ENCODE results near the gene TMEM200A. TPM values are rescaled to one million over a fixed set of nuclear protein-coding genes. Genes with fewer than 3 reads are reported as not detected.

The TMEM200A gene
- total and polyA plus RNA-seq, 2 of the 8 experiments (the other 6 are each of a cell fraction or from before 2014, with no cell fraction given), result 6.2 to 13.9 TPM

DNA sequence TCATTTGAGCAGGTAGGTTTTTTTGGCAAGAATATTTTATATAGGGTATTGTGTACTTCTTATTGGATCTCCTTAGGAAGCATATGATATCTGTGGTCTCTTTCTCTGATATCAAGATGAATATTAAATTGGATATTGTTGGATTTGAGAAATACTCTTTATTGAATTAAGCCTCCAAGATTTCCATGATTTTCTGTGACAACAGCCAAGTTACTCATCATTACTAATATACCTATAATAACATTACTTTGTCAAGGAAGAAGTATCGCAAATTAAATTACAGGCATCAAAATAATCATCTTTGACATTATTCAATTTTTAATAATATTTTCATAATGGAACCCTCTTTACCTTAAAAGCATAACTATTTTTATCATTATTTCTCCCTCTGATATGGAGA, 86.5 kb downstream of the TMEM200A start:
- Histone ChIP-seq H2BK12ac (ENCODE audit: low read depth, low read length) (no peak overlapping the region), H3K9ac (replicated peaks in 1 of 4; ENCODE audit: extremely low read depth in 1 of 4, low read depth in 3 of 4, low read length in 3 of 4) (no peak overlapping the region), H3K4me3 (ENCODE audit: extremely low read depth in 1 of 4, insufficient read depth in 2 of 4, low read depth in 3 of 4, low read length in 4 of 4) (no peak overlapping the region), H3K14ac (ENCODE audit: insufficient read length) (no peak overlapping the region), H4K91ac (replicated peaks; ENCODE audit: insufficient read length, low read length) (no peak overlapping the region), H2BK20ac (ENCODE audit: low read length) (no peak overlapping the region), H4K20me1 (replicated peaks in 1 of 2; ENCODE audit: control insufficient read depth in 1 of 2, insufficient read depth in 2 of 2, low read length in 2 of 2) (no peaks in the 10 kb centered on the region), H3K9me3 (ENCODE audit: insufficient read depth in 2 of 2, low read depth in 1 of 2, low read length in 1 of 2) (no peaks in the 10 kb centered on the region), H3K4me2 (ENCODE audit: insufficient read depth in 1 of 2, low read depth in 2 of 2, low read length in 2 of 2) (no peak overlapping the region), H3K56ac (replicated peaks; ENCODE audit: insufficient read length, low read depth, low read length) (no peak overlapping the region), H3K79me1 (ENCODE audit: low read depth, low read length) (no peaks in the 10 kb centered on the region), H3K23me2 (ENCODE audit: low read depth, low read length) (no peaks in the 10 kb centered on the region), H2BK5ac (ENCODE audit: low read depth, low read length) (no peak overlapping the region), H3K23ac (ENCODE audit: insufficient read length) (no peak overlapping the region), H2BK120ac (replicated peaks; ENCODE audit: low read depth, low read length) (no peak overlapping the region), H4K5ac (ENCODE audit: insufficient read length, low read depth, low read length) (no peak overlapping the region), H3K27ac (ENCODE audit: low read depth, low read length) (no peak overlapping the region), H3K4ac (replicated peaks; ENCODE audit: insufficient read length, low read depth, low read length) (no peak overlapping the region), H4K8ac (ENCODE audit: extremely low read depth, insufficient read depth, low read length) (no peak overlapping the region), H2AK5ac (ENCODE audit: low read depth, low read length) (no peak overlapping the region), H2AFZ (ENCODE audit: low read length) (no peak overlapping the region), H2BK15ac (ENCODE audit: low read length) (no peak overlapping the region), H3K18ac (ENCODE audit: extremely low read depth, low read length) (no peak overlapping the region), H3K79me2 (ENCODE audit: control insufficient read depth in 1 of 2, insufficient read depth in 2 of 2, low read length in 2 of 2) (no peaks in the 10 kb centered on the region), H3K27me3 (replicated peaks in 1 of 4; ENCODE audit: control insufficient read depth in 3 of 4, extremely low read depth in 1 of 4, insufficient read depth in 3 of 4, low read length in 3 of 4) (no peaks in the 10 kb centered on the region), H3K36me3 (ENCODE audit: control insufficient read depth in 2 of 4, insufficient read depth in 4 of 4, low read length in 3 of 4) (no peaks in the 10 kb centered on the region), H3K4me1 (replicated peaks in 1 of 4; ENCODE audit: control insufficient read depth in 3 of 4, insufficient read depth in 4 of 4, low read length in 3 of 4) (no peaks in the 10 kb centered on the region)
- WGBS, 2 experiments (ENCODE audit: extremely low coverage in 1 of 2, insufficient coverage in 1 of 2, insufficient read length in 1 of 2, insufficient replicate concordance in 2 of 2, low coverage in 1 of 2, low lambda C conversion rate in 2 of 2, missing lambda C conversion rate in 1 of 2), result 97% methylated on average over 1 of the region's 1 CpG; no CpG with 5 or more reads in 1 of the 2 experiments
- FAIRE-seq, result no peak
- POLR2A ChIA-PET (ENCODE audit: partially characterized antibody), result no interaction called here
- TF ChIP-seq SAP30 (IDR thresholded peaks at IDR 0.05; ENCODE audit: insufficient read depth, insufficient replicate concordance, low read length) (no peak), RBBP5 (IDR thresholded peaks at IDR 0.05; ENCODE audit: borderline replicate concordance, low read depth, low read length) (no peak), HDAC2 (IDR thresholded peaks at IDR 0.05; ENCODE audit: borderline replicate concordance in 1 of 2, low read depth in 2 of 2, low read length in 2 of 2) (no peak), ZNF274 (IDR thresholded peaks at IDR 0.05; ENCODE audit: borderline replicate concordance, extremely low read depth, low read length) (no peak), PHF8 (conservative IDR thresholded peaks at IDR 0.05; ENCODE audit: low read depth, low read length) (no peak), SUZ12 (IDR thresholded peaks at IDR 0.05; ENCODE audit: low read length) (no peak), RNF2 (IDR thresholded peaks at IDR 0.05; ENCODE audit: borderline replicate concordance, low read depth, low read length, missing control alignments, poor library complexity, severe bottlenecking) (no peak)
- TF ChIP-seq, protein P1, sequence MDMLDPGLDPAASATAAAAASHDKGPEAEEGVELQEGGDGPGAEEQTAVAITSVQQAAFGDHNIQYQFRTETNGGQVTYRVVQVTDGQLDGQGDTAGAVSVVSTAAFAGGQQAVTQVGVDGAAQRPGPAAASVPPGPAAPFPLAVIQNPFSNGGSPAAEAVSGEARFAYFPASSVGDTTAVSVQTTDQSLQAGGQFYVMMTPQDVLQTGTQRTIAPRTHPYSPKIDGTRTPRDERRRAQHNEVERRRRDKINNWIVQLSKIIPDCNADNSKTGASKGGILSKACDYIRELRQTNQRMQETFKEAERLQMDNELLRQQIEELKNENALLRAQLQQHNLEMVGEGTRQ (IDR thresholded peaks at IDR 0.05; ENCODE audit: low read length), result no peak
- TF ChIP-seq, protein P2, sequence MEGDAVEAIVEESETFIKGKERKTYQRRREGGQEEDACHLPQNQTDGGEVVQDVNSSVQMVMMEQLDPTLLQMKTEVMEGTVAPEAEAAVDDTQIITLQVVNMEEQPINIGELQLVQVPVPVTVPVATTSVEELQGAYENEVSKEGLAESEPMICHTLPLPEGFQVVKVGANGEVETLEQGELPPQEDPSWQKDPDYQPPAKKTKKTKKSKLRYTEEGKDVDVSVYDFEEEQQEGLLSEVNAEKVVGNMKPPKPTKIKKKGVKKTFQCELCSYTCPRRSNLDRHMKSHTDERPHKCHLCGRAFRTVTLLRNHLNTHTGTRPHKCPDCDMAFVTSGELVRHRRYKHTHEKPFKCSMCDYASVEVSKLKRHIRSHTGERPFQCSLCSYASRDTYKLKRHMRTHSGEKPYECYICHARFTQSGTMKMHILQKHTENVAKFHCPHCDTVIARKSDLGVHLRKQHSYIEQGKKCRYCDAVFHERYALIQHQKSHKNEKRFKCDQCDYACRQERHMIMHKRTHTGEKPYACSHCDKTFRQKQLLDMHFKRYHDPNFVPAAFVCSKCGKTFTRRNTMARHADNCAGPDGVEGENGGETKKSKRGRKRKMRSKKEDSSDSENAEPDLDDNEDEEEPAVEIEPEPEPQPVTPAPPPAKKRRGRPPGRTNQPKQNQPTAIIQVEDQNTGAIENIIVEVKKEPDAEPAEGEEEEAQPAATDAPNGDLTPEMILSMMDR (IDR thresholded peaks at IDR 0.05; ENCODE audit: control extremely low read depth in 1 of 3, insufficient read depth in 1 of 3, low read depth in 1 of 3, low read length in 3 of 3), result no peak
- DNase-seq (ENCODE audit: low read depth in 1 of 2, low spot score in 2 of 2), result no peak
- CTCF ChIA-PET (ENCODE audit: partially characterized antibody), result no interaction called here
